Activated CD8-positive, alpha-beta T cell treated with anti-CD3 and anti-CD28 coated beads for 36 hours (primary cell): ENCODE measurements around the gene SLC25A40. TPM values are rescaled to one million over a fixed set of nuclear protein-coding genes. Genes with fewer than 3 reads are reported as not detected.

Experiments used
- ATAC-seq: fragments of 200-7000 bp; cut with Tn5 transposase; one replicate; pipeline ENCODE4 v1.10.0; 2021; ENCODE audit warnings: mild to moderate bottlenecking, moderate library complexity
- CTCF ChIA-PET: fragments of 350-600 bp; sonication (Branson Sonifier 250); formaldehyde crosslinking; loops from one replicate; lab custom pipeline; 2021; ENCODE audit warnings: antibody characterized with exemption; lab: Charles Lee
- POLR2A ChIA-PET: fragments of 350-600 bp; sonication (Branson Sonifier 250); formaldehyde crosslinking; loops from one replicate; lab custom pipeline; 2021; ENCODE audit warnings: antibody characterized with exemption; lab: Charles Lee
- DNase-seq: peaks from one replicate; pipeline ENCODE4 v3.0.0-alpha.2; 2020
- H3K27ac Mint-ChIP-seq: one replicate; pipeline ENCODE4 v1.8.0; 2021; ENCODE audit warnings: mild to moderate bottlenecking, mixed read lengths
- H3K27me3 Mint-ChIP-seq: one replicate; pipeline ENCODE4 v1.8.0; 2021; ENCODE audit warnings: mixed read lengths
- H3K36me3 Mint-ChIP-seq: one replicate; pipeline ENCODE4 v1.8.0; 2021; ENCODE audit warnings: low read depth, mixed read lengths
- H3K4me1 Mint-ChIP-seq: one replicate; pipeline ENCODE4 v1.8.0; 2021; ENCODE audit warnings: low read depth, mixed read lengths
- H3K4me3 Mint-ChIP-seq: one replicate; pipeline ENCODE4 v1.8.0; 2021; ENCODE audit warnings: mild to moderate bottlenecking, moderate library complexity, mixed read lengths
- H3K9me3 Mint-ChIP-seq: one replicate; pipeline ENCODE4 v1.8.0; 2021; ENCODE audit warnings: mixed read lengths
- CTCF ChIP-seq: fragments of 200-600 bp; IDR thresholded peaks from one replicate; pipeline ENCODE4 v1.8.0; 2022; ENCODE audit warnings: antibody characterized with exemption, mild to moderate bottlenecking
- intact Hi-C: fragments of 100-400 bp; cut with micrococcal nuclease; formaldehyde crosslinking; loops from one replicate; pipeline ENCODE4 v1.10.0; 2022
- total RNA-seq, 2 experiments: library from RNA; stranded (reverse); gene quantifications; one replicate each; pipeline ENCODE4 v1.2.3, GENCODE V29; 2021

Gene SLC25A40
- total RNA-seq, 2 experiments from 2014 or later = 38.9 to 47.4 TPM

DNA sequence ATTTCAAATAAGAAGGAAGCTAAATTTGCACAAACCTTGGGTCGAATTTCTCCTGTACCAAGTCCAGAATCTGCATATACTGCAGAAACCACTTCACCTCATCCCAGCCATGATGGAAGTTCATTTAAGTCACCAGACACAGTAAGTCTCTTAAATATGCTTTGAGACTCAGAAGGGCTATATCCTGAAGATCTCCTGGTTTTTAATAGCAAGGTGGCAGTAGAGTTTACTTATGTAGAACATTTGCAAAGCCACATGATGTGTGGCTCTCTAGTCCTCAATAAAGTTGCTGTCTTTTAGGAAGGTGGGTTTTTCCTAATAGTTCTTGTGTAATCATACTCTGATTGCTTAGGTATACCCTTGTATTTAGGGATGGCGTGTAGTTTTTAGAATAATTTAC is 8.9 kb upstream of the SLC25A40 start:
- H3K36me3 Mint-ChIP-seq = peaks cover 46% of the 10 kb centered on the region
- POLR2A ChIA-PET = interaction anchor here (1.6 kb wide), 1 partner anchor 9 kb away, joined by 4 read pairs; the partner anchor contains the start of genes DBF4 and SLC25A40
- H3K4me1 Mint-ChIP-seq = peaks cover 17% of the 10 kb centered on the region
- H3K9me3 Mint-ChIP-seq = no peaks in the 10 kb centered on the region
- TF ChIP-seq CTCF = no peak
- H3K27me3 Mint-ChIP-seq = no peaks in the 10 kb centered on the region
- CTCF ChIA-PET = no interaction called here
- ATAC-seq (no peak), DNase-seq (no peak)
- no peak overlapping the region for H3K27ac Mint-ChIP-seq
- no peak overlapping the region for H3K4me3 Mint-ChIP-seq
- intact Hi-C loops = loop anchor here (5.0 kb wide), 1 partner anchor 88 kb away; no protein-coding TSS in a partner anchor

DNA sequence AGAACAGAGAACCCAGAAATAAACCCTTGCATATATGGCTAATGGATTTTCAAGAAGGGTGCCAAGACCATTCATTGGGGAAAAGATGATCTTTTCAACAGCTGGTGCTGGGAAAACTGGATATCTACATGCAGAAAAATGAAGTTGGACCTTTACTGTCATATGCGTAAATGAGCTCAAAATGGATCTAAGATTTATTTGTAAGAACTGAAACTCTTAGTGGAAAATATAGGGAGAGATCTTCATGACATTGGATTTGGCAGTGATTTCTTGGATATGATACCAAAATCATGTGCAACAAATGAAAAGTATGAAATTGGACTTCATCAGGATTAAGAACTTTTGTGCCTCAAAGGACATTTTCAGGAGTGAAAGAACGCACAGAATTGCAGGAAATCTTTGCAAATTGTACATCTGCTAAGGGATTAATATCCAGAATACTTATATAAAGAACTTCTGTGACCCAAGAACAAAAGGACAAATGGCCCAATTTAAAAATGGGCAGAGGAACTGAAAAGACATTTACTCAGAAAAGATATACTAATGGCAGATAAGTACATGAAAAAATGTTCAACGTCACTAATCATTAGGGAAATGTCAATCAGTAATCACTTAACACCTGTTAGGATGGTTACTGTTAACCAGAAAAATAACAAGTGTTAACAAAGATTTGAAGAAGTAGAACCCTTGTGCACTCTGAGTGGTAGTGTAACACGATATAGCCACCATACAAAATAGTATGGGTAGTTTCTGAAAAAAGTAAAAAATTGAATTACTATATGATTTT is 6.2 kb upstream of the SLC25A40 start:
- no peak for TF ChIP-seq CTCF
- CTCF ChIA-PET = interaction anchor here (1.0 kb wide), 1 partner anchor 10 kb away, joined by 3 read pairs; no protein-coding TSS in a partner anchor
- Mint-ChIP-seq H3K27ac (no peak overlapping the region), H3K36me3 (peaks cover 46% of the 10 kb centered on the region), H3K4me3 (no peak overlapping the region), H3K9me3 (no peaks in the 10 kb centered on the region), H3K4me1 (peaks cover 32% of the 10 kb centered on the region), H3K27me3 (no peaks in the 10 kb centered on the region)
- intact Hi-C loops = no loop called here
- no peak for DNase-seq
- POLR2A ChIA-PET = no interaction called here
- ATAC-seq = no peak

DNA sequence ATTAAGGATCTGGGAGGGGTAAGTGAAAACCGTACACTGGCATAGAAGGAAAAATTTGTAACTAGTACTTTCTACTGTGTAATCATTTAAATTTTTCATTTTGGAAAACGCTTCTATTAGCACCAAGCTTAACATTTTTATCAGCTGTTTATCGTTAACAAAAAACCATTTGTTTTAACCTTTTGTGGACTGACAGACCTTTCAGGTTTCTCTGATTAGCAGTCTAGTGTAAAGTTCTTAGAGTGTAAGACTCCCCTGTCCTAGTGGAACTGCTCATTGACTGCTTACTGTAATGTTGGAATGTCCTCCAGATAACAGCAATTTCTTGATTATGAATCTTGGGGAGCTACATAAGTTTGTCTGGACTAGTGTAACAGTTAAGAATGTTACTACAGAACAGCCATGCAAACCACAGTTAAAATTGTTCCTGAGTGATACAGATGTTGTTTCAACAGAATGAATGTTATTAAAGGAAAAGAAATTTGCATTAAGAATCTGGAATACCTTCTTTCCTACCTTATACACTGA is 2.1 kb upstream of the SLC25A40 start:
- no peak for DNase-seq
- H3K9me3 Mint-ChIP-seq = peaks cover 1% of the 10 kb centered on the region
- ATAC-seq = no peak
- no peak overlapping the region for H3K27ac Mint-ChIP-seq
- ChIA-PET CTCF (no interaction called here), POLR2A (interaction anchor here (0.5 kb wide), 1 partner anchor 374 kb away, joined by 8 read pairs; no protein-coding TSS in a partner anchor)
- peaks cover 49% of the 10 kb centered on the region for H3K4me1 Mint-ChIP-seq
- peaks cover 51% of the 10 kb centered on the region for H3K36me3 Mint-ChIP-seq
- intact Hi-C loops = loop anchor here (5.0 kb wide), 1 partner anchor 339 kb away; no protein-coding TSS in a partner anchor
- H3K4me3 Mint-ChIP-seq = peak overlapping the region; percentile 78
- TF ChIP-seq CTCF = no peak
- H3K27me3 Mint-ChIP-seq = no peaks in the 10 kb centered on the region

DNA sequence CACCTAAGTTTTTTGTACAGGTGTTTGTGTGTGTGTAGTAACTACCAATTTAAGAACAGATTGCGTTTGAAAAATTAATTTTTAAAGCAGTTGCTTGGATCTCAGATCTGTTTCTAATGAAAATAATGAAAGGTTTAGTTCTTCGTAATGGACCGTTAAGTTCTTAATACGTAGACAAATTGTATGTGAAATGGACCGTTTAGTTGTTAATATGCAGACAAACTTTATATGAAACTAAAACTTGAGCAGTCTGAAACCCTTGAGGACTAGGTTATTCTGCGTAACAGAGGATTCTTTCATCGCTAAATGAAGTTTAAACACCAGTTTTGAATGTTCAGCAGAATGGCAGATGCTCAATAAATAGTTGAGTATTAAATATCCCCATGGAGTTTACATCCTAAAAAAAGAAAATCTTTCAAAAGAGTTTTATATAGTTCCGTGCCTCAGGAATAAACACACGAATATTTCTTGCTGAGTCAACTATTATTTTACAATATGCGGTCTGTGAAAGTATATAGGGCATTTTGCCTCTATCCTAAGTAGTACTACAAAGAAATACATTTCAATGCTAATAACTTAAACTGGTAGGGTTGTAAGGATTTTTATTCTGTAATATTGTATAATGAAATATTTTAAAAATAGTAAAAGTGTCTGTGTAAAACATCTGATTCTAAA is 1.3 kb upstream of the SLC25A40 start:
- Mint-ChIP-seq H3K27me3 (no peaks in the 10 kb centered on the region), H3K4me1 (peaks cover 48% of the 10 kb centered on the region), H3K27ac (peak overlapping the region; percentile 78), H3K9me3 (peaks cover 5% of the 10 kb centered on the region), H3K36me3 (peaks cover 52% of the 10 kb centered on the region), H3K4me3 (peak overlapping the region; percentile 78)
- intact Hi-C loops = loop anchor here (5.0 kb wide), 1 partner anchor 340 kb away; no protein-coding TSS in a partner anchor
- ATAC-seq (no peak), DNase-seq (no peak)
- CTCF ChIA-PET = no interaction called here
- no peak for TF ChIP-seq CTCF
- POLR2A ChIA-PET = interaction anchor here (0.5 kb wide), 1 partner anchor 373 kb away, joined by 8 read pairs; no protein-coding TSS in a partner anchor
